Activated T-cell treated with anti-CD3 and anti-CD28 coated beads, Interleukin-2, amount 50 U/mL, for 72 hours (primary cell): ENCODE results near the gene C14orf180. TPM values are rescaled to one million over a fixed set of nuclear protein-coding genes. Genes with fewer than 3 reads are reported as not detected.
"Not testable (repeated sequence)": the region's sequence is repeated elsewhere in the genome, so short reads cannot be mapped to it uniquely, and the experiment has no call there.

Source experiments
- ATAC-seq, 2 donors: fragments of 150-1000 bp; cut with Tn5 transposase; replicated peaks in 1 of 2; 2 replicates each; pipeline ENCODE4 v1.10.0; 2021; ENCODE audit warnings: moderate library complexity in 2 of 2, mild to moderate bottlenecking in 1 of 2
- DNase-seq, 2 donors: peaks; one replicate each; pipeline ENCODE4 v3.0.0; 2021 to 2022; ENCODE audit warnings: mixed read lengths in 1 of 2
- H3K27ac Mint-ChIP-seq: one replicate; pipeline ENCODE4 v1.8.0; 2022; ENCODE audit warnings: mild to moderate bottlenecking, moderate library complexity, mixed read lengths
- H3K27me3 Mint-ChIP-seq: one replicate; pipeline ENCODE4 v1.8.0; 2022; ENCODE audit warnings: low read depth, mixed read lengths
- H3K36me3 Mint-ChIP-seq, 2 donors: one replicate each; pipeline ENCODE4 v1.8.0; 2022; ENCODE audit warnings: mixed read lengths in 2 of 2, mild to moderate bottlenecking in 1 of 2; ENCODE audit not compliant: insufficient read depth in 2 of 2
- H3K4me1 Mint-ChIP-seq: one replicate; pipeline ENCODE4 v1.8.0; 2022; ENCODE audit warnings: low read depth, mixed read lengths
- H3K4me3 Mint-ChIP-seq, 2 donors: one replicate each; pipeline ENCODE4 v1.8.0; 2022; ENCODE audit warnings: mild to moderate bottlenecking in 2 of 2, mixed read lengths in 2 of 2, moderate library complexity in 2 of 2
- H3K9me3 Mint-ChIP-seq, 2 donors: one replicate each; pipeline ENCODE4 v1.8.0; 2022; ENCODE audit warnings: mixed read lengths in 2 of 2
- total RNA-seq, 2 donors: library from RNA; stranded (reverse); gene quantifications; one replicate each; pipeline ENCODE4 v1.2.3, GENCODE V29; 2022

C14orf180 gene
- total RNA-seq, 2 donors from 2014 or later: not detected

DNA sequence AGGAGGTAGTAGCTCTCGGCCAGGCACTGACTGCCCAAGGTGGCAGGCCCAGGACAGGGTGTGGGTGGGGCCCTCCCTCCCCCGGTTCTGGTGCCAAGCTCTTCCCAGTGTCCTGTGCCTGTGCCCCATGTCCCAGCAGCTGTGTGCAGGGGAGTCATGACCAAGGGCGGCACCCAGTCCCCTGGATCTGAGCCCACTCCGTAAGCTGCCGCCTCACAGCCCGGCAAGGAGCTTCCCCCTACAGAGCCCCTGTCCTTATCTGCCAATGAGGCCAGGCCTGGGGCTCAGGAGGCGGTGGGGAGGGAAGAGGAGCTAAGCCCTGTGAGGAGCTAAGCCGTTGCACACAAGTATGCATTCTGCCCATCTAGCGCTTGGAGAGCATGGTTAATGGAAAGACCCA, 5.6 kb upstream of the C14orf180 start:
- Mint-ChIP-seq H3K9me3 (no peaks in the 10 kb centered on the region), H3K4me3 (no peak overlapping the region), H3K27me3 (no peaks in the 10 kb centered on the region), H3K36me3 (no peaks in the 10 kb centered on the region), H3K4me1 (no peaks in the 10 kb centered on the region), H3K27ac (no peak overlapping the region)
- no peak for ATAC-seq
- no peak for DNase-seq

GRCh38 chr14:104574536-104574935, 5.0 kb upstream of the C14orf180 start:
- H3K4me3 Mint-ChIP-seq: no peak overlapping the region
- no peaks in the 10 kb centered on the region for H3K27me3 Mint-ChIP-seq
- no peaks in the 10 kb centered on the region for H3K4me1 Mint-ChIP-seq
- DNase-seq: no peak
- no peaks in the 10 kb centered on the region for H3K36me3 Mint-ChIP-seq
- H3K27ac Mint-ChIP-seq: no peak overlapping the region
- no peak for ATAC-seq
- no peaks in the 10 kb centered on the region for H3K9me3 Mint-ChIP-seq

DNA sequence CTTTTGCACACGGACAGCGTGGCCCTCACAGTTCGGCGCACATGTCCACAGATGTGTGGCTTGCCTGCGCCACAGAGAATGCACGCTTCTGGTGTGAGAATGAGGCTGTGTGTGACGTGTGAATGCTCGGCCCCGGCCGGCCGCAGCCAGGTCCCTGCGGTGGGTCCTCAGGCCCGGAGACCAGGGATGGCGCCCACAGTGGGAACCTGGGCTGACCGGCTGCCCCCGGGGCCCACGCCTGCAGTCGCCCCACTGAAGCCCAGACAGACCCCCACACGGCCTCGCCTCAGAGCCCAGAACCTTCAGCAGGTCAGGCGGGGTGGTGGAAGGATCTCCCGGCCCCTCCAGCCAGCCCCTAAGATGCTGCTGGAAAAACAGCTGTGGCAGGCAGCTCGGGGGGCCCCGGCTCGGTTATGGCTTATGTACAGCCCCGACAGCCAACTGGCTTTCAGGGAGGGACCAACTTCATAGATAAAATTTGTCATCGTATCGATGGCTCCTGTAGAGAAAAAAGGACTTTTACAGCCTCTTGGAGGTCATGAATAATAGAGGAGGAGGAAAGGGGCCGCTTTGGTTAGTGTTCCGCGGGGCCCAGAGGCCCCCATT, 4.5 kb upstream of the C14orf180 start:
- no peaks in the 10 kb centered on the region for H3K36me3 Mint-ChIP-seq

GRCh38 chr14:104576232-104576969, 3.2 kb upstream of the C14orf180 start:
- Mint-ChIP-seq H3K4me1 (no peaks in the 10 kb centered on the region), H3K4me3 (no peak overlapping the region), H3K27ac (no peak overlapping the region), H3K9me3 (no peaks in the 10 kb centered on the region), H3K36me3 (no peaks in the 10 kb centered on the region), H3K27me3 (no peaks in the 10 kb centered on the region)
- ATAC-seq (no peak), DNase-seq (no peak)

More for the DNA sequence above, 4.5 kb upstream of the C14orf180 start:
- Mint-ChIP-seq H3K27me3 (no peaks in the 10 kb centered on the region), H3K4me1 (no peaks in the 10 kb centered on the region), H3K27ac (no peak overlapping the region), H3K9me3 (no peaks in the 10 kb centered on the region), H3K4me3 (no peak overlapping the region)
- DNase-seq: no peak
- no peak for ATAC-seq

GRCh38 chr14:104576970-104577332, 2.6 kb upstream of the C14orf180 start:
- Mint-ChIP-seq H3K4me1 (no peaks in the 10 kb centered on the region), H3K9me3 (no peaks in the 10 kb centered on the region), H3K27ac (no peak overlapping the region), H3K27me3 (no peaks in the 10 kb centered on the region), H3K36me3 (no peaks in the 10 kb centered on the region), H3K4me3 (no peak overlapping the region)
- ATAC-seq: no peak
- DNase-seq: no peak

GRCh38 chr14:104577426-104577825, 2.1 kb upstream of the C14orf180 start:
- no peaks in the 10 kb centered on the region for H3K4me1 Mint-ChIP-seq
- H3K27ac Mint-ChIP-seq: no peak overlapping the region
- ATAC-seq (no peak), DNase-seq (no peak)
- no peaks in the 10 kb centered on the region for H3K9me3 Mint-ChIP-seq
- H3K4me3 Mint-ChIP-seq: no peak overlapping the region
- no peaks in the 10 kb centered on the region for H3K36me3 Mint-ChIP-seq
- no peaks in the 10 kb centered on the region for H3K27me3 Mint-ChIP-seq

- Mint-ChIP-seq H3K27me3 (no peaks in the 10 kb centered on the region), H3K27ac (no peak overlapping the region), H3K4me3 (no peak overlapping the region), H3K9me3 (no peaks in the 10 kb centered on the region), H3K4me1 (no peaks in the 10 kb centered on the region), H3K36me3 (no peaks in the 10 kb centered on the region)
- ATAC-seq (no peak), DNase-seq (no peak)
These were observed 1.7 kb upstream of the C14orf180 start for GRCh38 chr14:104577847-104578301.

- Mint-ChIP-seq H3K4me1 (no peaks in the 10 kb centered on the region), H3K27me3 (no peaks in the 10 kb centered on the region), H3K27ac (no peak overlapping the region), H3K9me3 (no peaks in the 10 kb centered on the region), H3K4me3 (no peak overlapping the region), H3K36me3 (no peaks in the 10 kb centered on the region)
- DNase-seq (no peak), ATAC-seq (no peak)
These were observed 1.2 kb upstream of the C14orf180 start for GRCh38 chr14:104578321-104578720.

DNA sequence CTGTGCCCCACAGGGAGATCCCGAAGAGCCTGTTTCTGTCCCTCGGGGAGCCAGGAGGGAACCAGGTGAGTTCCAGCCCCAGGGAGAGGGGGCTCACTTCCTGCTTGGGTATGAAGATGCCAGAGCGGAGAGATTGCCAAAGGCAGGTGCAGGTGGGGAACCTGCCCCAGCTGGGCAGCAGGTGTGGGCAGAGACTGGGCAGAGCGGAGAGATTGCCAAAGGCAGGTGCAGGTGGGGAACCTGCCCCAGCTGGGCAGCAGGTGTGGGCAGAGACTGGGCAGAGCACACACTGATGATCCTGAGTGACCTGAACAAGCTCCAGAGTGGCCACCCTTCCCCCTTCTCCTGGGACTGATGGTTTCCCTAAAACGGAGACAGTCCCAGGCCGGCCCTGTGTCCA, 375 bp downstream of the C14orf180 start:
- not testable (repeated sequence) for H3K4me1 Mint-ChIP-seq, ATAC-seq, DNase-seq, H3K36me3 Mint-ChIP-seq, H3K27me3 Mint-ChIP-seq, H3K9me3 Mint-ChIP-seq, H3K4me3 Mint-ChIP-seq, H3K27ac Mint-ChIP-seq

GRCh38 chr14:104580961-104581360, 1.4 kb downstream of the C14orf180 start:
- DNase-seq (no peak), ATAC-seq (no peak)
- Mint-ChIP-seq H3K27ac (no peak overlapping the region), H3K27me3 (no peaks in the 10 kb centered on the region), H3K4me3 (no peak overlapping the region), H3K9me3 (no peaks in the 10 kb centered on the region), H3K4me1 (no peaks in the 10 kb centered on the region), H3K36me3 (no peaks in the 10 kb centered on the region)

GRCh38 chr14:104581521-104581920, 2.0 kb downstream of the C14orf180 start:
- Mint-ChIP-seq H3K4me3 (no peak overlapping the region), H3K27ac (no peak overlapping the region), H3K36me3 (no peaks in the 10 kb centered on the region), H3K4me1 (no peaks in the 10 kb centered on the region), H3K9me3 (no peaks in the 10 kb centered on the region), H3K27me3 (no peaks in the 10 kb centered on the region)
- ATAC-seq: no peak
- no peak for DNase-seq

- DNase-seq (no peak), ATAC-seq (no peak)
- H3K27ac Mint-ChIP-seq: no peak overlapping the region
- no peak overlapping the region for H3K4me3 Mint-ChIP-seq
- no peaks in the 10 kb centered on the region for H3K4me1 Mint-ChIP-seq
- no peaks in the 10 kb centered on the region for H3K27me3 Mint-ChIP-seq
- no peaks in the 10 kb centered on the region for H3K9me3 Mint-ChIP-seq
- no peaks in the 10 kb centered on the region for H3K36me3 Mint-ChIP-seq
These were observed 2.4 kb downstream of the C14orf180 start for GRCh38 chr14:104582005-104582404.

GRCh38 chr14:104582662-104583061, 3.1 kb downstream of the C14orf180 start:
- Mint-ChIP-seq H3K36me3 (no peaks in the 10 kb centered on the region), H3K27me3 (no peaks in the 10 kb centered on the region), H3K4me3 (no peak overlapping the region), H3K27ac (no peak overlapping the region), H3K9me3 (no peaks in the 10 kb centered on the region), H3K4me1 (no peaks in the 10 kb centered on the region)
- DNase-seq (no peak), ATAC-seq (no peak)
